WTC11 (cell line): ENCODE data around the gene LGALS8. TPM values are rescaled to one million over a fixed set of nuclear protein-coding genes. Genes with fewer than 3 reads are reported as not detected.

Experiments used
- ATAC-seq: fragments of 200-7000 bp; cut with Tn5 transposase; 2 replicates; pipeline ENCODE4 v1.10.0; 2021; ENCODE audit warnings: mild to moderate bottlenecking, moderate library complexity
- CTCF ChIA-PET: fragments of 300-600 bp; sonication (Branson Sonifier 250); formaldehyde crosslinking; loops from one replicate; lab custom pipeline; 2021; ENCODE audit warnings: antibody characterized with exemption; lab: Charles Lee
- POLR2A ChIA-PET: fragments of 350-600 bp; sonication (Branson Sonifier 250); formaldehyde crosslinking; loops from one replicate; lab custom pipeline; 2021; ENCODE audit warnings: antibody characterized with exemption; lab: Charles Lee
- DNase-seq: peaks from one replicate; pipeline ENCODE4 v3.0.0; 2021; ENCODE audit warnings: low spot score
- H3K27ac Mint-ChIP-seq: 2 replicates; pipeline ENCODE4 v1.8.0; 2021; ENCODE audit warnings: mixed read lengths
- H3K27me3 Mint-ChIP-seq: 2 replicates; pipeline ENCODE4 v1.8.0; 2021; ENCODE audit warnings: low read depth, mild to moderate bottlenecking, moderate library complexity, mixed read lengths
- H3K36me3 Mint-ChIP-seq: 2 replicates; pipeline ENCODE4 v1.8.0; 2021; ENCODE audit warnings: mixed read lengths
- H3K4me1 Mint-ChIP-seq: 2 replicates; pipeline ENCODE4 v1.8.0; 2022; ENCODE audit warnings: mixed read lengths
- H3K4me3 Mint-ChIP-seq: 2 replicates; pipeline ENCODE4 v1.8.0; 2021; ENCODE audit warnings: mild to moderate bottlenecking, moderate library complexity, mixed read lengths
- H3K9me3 Mint-ChIP-seq: 2 replicates; pipeline ENCODE4 v1.8.0; 2021; ENCODE audit warnings: mixed read lengths
- ATF2 ChIP-seq: sonication (generic); formaldehyde crosslinking; IDR thresholded peaks from 2 replicates; pipeline ENCODE4 v1.8.1; 2022; ENCODE audit warnings: low read depth, missing genetic modification reagents, borderline replicate concordance
- FOXJ3 ChIP-seq: sonication (generic); formaldehyde crosslinking; IDR thresholded peaks from 2 replicates; pipeline ENCODE4 v1.9.0; 2021; ENCODE audit warnings: missing genetic modification reagents, mild to moderate bottlenecking, borderline replicate concordance
- FOXK1 ChIP-seq: sonication (generic); formaldehyde crosslinking; IDR thresholded peaks from 2 replicates; pipeline ENCODE4 v1.8.0; 2022; ENCODE audit warnings: mild to moderate bottlenecking, moderate library complexity, missing genetic modification reagents
- FOXP1 ChIP-seq: sonication (generic); formaldehyde crosslinking; IDR thresholded peaks from 2 replicates; pipeline ENCODE4 v1.8.0; 2022; ENCODE audit warnings: missing genetic modification reagents, mild to moderate bottlenecking, moderate library complexity, borderline replicate concordance
- HMGA2 ChIP-seq: fragments of 250-450 bp; sonication (Bioruptor Pico); IDR thresholded peaks from 2 replicates; pipeline ENCODE4 v1.4.0; 2021; ENCODE audit warnings: mild to moderate bottlenecking, moderate library complexity
- MAX ChIP-seq: sonication (generic); formaldehyde crosslinking; IDR thresholded peaks from 2 replicates; pipeline ENCODE4 v1.8.0; 2022; ENCODE audit warnings: mild to moderate bottlenecking, missing genetic modification reagents
- NFATC4 ChIP-seq: fragments of 250-450 bp; sonication (Bioruptor Pico); IDR thresholded peaks from 2 replicates; pipeline ENCODE4 v1.9.0; 2021; ENCODE audit warnings: mild to moderate bottlenecking
- NR1H2 ChIP-seq: sonication (generic); formaldehyde crosslinking; IDR thresholded peaks from 2 replicates; pipeline ENCODE4 v1.9.0; 2021; ENCODE audit warnings: mild to moderate bottlenecking, moderate library complexity, missing genetic modification reagents
- NR3C1 ChIP-seq: sonication (generic); formaldehyde crosslinking; conservative IDR thresholded peaks from 2 replicates; pipeline ENCODE4 v1.8.1; 2023; ENCODE audit warnings: low read depth, mild to moderate bottlenecking, missing genetic modification reagents
- ZBTB21 ChIP-seq: sonication (generic); formaldehyde crosslinking; IDR thresholded peaks from 2 replicates; pipeline ENCODE4 v1.8.1; 2023; ENCODE audit warnings: mild to moderate bottlenecking, missing genetic modification reagents, borderline replicate concordance
- ZNF281 ChIP-seq: sonication (generic); formaldehyde crosslinking; IDR thresholded peaks from 2 replicates; pipeline ENCODE4 v1.8.0; 2023; ENCODE audit warnings: mild to moderate bottlenecking, missing genetic modification reagents
- ZNF396 ChIP-seq: fragments of 250-450 bp; sonication (Bioruptor Pico); IDR thresholded peaks from 2 replicates; pipeline ENCODE4 v1.8.0; 2021; ENCODE audit warnings: mild to moderate bottlenecking, moderate library complexity, borderline replicate concordance
- ZNF512 ChIP-seq: sonication (generic); formaldehyde crosslinking; IDR thresholded peaks from 2 replicates; pipeline ENCODE4 v1.8.1; 2022; ENCODE audit warnings: missing genetic modification reagents, borderline replicate concordance
- ZNF671 ChIP-seq: fragments of 250-450 bp; sonication (Bioruptor Pico); IDR thresholded peaks from 2 replicates; pipeline ENCODE4 v1.8.0; 2021; ENCODE audit warnings: mild to moderate bottlenecking
- total RNA-seq: library from RNA; stranded (reverse); gene quantifications from 3 replicates; pipeline ENCODE4 v1.2.3, GENCODE V29; 2021
- TF ChIP-seq, protein P1 (sequence below): fragments of 250-450 bp; sonication (Bioruptor Pico); IDR thresholded peaks from 2 replicates; pipeline ENCODE4 v1.9.0; 2021; ENCODE audit warnings: moderate library complexity, mild to moderate bottlenecking, inconsistent platforms, borderline replicate concordance
- TF ChIP-seq, protein P2 (sequence below): fragments of 250-450 bp; sonication (Bioruptor Pico); conservative IDR thresholded peaks from 2 replicates; pipeline ENCODE4 v1.9.0; 2021; ENCODE audit warnings: mild to moderate bottlenecking
- TF ChIP-seq, protein P3 (sequence below): sonication (generic); formaldehyde crosslinking; IDR thresholded peaks from 2 replicates; pipeline ENCODE4 v1.8.0; 2022; ENCODE audit warnings: missing genetic modification reagents

The LGALS8 gene
- total RNA-seq, 1 experiment from 2014 or later, result 8.6 TPM

DNA sequence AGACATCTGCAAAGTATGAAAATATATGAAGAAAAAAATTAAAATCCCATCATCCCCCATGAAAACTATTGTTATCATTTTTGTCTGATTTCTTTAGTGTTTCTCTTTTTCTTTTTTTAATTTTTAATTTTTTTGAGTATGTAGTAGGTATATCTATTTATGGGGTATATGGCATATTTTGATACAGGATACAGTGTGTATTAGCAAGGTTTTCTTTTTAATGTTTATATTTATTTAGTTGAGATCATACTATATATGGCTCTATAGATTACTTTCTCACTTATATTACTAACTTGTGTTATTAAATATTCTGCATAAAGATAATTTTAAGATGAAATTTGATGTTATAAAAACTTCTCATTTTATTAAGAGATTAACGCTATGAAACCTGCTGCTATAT is 11.4 kb downstream of the LGALS8 start:
- Mint-ChIP-seq H3K27ac (no peak overlapping the region), H3K27me3 (no peaks in the 10 kb centered on the region), H3K9me3 (no peaks in the 10 kb centered on the region), H3K4me3 (no peak overlapping the region), H3K4me1 (peaks cover 9% of the 10 kb centered on the region), H3K36me3 (peaks cover 3% of the 10 kb centered on the region; the same call in 1 of the 2 replicates)
- DNase-seq (no peak), ATAC-seq (no peak)
- TF ChIP-seq ZNF512 (no peak), ATF2 (no peak), NR1H2 (CRISPR knock-in tag) (no peak), ZNF671 (CRISPR knock-in tag) (no peak), ZNF396 (CRISPR knock-in tag) (no peak), NR3C1 (CRISPR knock-in tag) (no peak), FOXP1 (CRISPR knock-in tag) (no peak), FOXK1 (no peak), ZNF281 (CRISPR knock-in tag) (no peak)
- TF ChIP-seq, protein P1, sequence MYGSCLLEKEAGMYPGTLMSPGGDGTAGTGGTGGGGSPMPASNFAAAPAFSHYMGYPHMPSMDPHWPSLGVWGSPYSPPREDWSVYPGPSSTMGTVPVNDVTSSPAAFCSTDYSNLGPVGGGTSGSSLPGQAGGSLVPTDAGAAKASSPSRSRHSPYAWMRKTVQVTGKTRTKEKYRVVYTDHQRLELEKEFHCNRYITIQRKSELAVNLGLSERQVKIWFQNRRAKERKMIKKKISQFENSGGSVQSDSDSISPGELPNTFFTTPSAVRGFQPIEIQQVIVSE (CRISPR knock-in tag), result no peak
- TF ChIP-seq, protein P2, sequence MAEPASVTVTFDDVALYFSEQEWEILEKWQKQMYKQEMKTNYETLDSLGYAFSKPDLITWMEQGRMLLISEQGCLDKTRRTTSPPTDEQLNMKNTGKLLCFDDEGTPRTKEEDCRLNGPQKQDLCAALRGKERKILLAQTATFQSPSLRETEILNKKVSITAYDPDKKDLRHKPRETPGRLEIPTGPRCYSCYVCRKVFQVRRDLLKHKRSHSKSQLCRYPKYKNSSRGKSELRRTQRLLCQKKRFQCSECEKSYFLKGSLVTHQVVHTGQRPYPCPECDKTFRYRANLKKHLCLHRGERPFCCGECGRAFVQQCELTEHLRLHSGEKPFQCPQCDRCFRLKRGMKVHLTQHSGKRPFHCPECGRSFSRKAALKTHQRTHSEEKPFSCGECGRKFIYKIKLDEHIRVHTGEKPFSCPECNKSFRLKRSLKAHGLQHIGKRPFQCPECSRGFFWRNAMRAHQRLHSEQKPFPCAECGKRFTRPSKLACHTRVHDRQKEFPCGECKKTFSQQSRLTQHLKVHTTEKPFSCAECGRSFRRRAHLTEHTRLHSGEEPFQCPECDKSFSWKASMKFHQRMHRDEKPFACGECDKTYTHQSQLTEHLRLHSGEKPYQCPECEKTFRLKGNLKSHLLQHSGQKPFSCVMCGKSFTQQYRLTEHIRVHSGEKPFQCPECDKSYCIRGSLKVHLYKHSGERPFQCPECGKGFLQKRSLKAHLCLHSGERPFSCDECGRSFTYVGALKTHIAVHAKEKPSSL (CRISPR knock-in tag), result no peak
- CTCF ChIA-PET, result interaction anchor here (1.0 kb wide), 1 partner anchor 563 kb away, joined by 3 read pairs; no protein-coding TSS in a partner anchor
- POLR2A ChIA-PET, result interaction anchor here (0.7 kb wide), 1 partner anchor 140 kb away, joined by 3 read pairs; no protein-coding TSS in a partner anchor

DNA sequence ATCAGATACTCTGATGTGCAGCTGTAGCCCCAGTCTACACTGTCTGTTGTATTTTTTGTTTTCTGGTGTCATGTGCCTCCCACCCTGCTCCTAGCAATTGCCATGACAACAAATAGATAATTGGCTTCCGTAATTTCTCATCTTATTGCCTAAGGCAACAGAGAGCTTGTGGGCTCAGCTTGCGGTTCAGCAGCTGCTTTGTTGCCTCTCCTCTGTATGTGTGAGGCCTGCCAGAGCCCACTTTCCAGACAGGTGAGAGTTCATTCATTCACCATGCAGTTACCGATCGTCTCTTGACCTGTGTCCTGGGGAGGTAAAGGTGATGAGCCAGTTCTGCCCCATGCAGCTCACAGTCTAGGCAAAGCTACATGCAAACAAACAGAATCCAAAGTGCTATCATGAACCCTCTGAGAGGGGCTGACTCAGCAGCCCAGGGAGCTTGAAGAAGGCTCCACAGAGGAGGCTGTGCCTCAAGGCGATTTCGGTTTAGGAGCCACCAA is 11.9 kb downstream of the LGALS8 start:
- no peak overlapping the region for H3K4me3 Mint-ChIP-seq
- peaks cover 3% of the 10 kb centered on the region; the same call in 1 of the 2 replicates for H3K36me3 Mint-ChIP-seq
- POLR2A ChIA-PET, result no interaction called here
- ATAC-seq (no peak; the same call in 1 of the 2 replicates), DNase-seq (no peak)
- TF ChIP-seq, protein P3, sequence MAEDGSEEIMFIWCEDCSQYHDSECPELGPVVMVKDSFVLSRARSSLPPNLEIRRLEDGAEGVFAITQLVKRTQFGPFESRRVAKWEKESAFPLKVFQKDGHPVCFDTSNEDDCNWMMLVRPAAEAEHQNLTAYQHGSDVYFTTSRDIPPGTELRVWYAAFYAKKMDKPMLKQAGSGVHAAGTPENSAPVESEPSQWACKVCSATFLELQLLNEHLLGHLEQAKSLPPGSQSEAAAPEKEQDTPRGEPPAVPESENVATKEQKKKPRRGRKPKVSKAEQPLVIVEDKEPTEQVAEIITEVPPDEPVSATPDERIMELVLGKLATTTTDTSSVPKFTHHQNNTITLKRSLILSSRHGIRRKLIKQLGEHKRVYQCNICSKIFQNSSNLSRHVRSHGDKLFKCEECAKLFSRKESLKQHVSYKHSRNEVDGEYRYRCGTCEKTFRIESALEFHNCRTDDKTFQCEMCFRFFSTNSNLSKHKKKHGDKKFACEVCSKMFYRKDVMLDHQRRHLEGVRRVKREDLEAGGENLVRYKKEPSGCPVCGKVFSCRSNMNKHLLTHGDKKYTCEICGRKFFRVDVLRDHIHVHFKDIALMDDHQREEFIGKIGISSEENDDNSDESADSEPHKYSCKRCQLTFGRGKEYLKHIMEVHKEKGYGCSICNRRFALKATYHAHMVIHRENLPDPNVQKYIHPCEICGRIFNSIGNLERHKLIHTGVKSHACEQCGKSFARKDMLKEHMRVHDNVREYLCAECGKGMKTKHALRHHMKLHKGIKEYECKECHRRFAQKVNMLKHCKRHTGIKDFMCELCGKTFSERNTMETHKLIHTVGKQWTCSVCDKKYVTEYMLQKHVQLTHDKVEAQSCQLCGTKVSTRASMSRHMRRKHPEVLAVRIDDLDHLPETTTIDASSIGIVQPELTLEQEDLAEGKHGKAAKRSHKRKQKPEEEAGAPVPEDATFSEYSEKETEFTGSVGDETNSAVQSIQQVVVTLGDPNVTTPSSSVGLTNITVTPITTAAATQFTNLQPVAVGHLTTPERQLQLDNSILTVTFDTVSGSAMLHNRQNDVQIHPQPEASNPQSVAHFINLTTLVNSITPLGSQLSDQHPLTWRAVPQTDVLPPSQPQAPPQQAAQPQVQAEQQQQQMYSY (CRISPR knock-in tag), result no peak
- TF ChIP-seq MAX (CRISPR knock-in tag), result no peak
- no peak for TF ChIP-seq HMGA2
- no peak for TF ChIP-seq NFATC4 (CRISPR knock-in tag)
- TF ChIP-seq ZBTB21 (CRISPR knock-in tag), result no peak
- no peak for TF ChIP-seq FOXJ3 (CRISPR knock-in tag)
- no peaks in the 10 kb centered on the region for H3K27me3 Mint-ChIP-seq
- peaks cover 9% of the 10 kb centered on the region for H3K4me1 Mint-ChIP-seq
- CTCF ChIA-PET, result no interaction called here
- no peaks in the 10 kb centered on the region for H3K9me3 Mint-ChIP-seq
- no peak overlapping the region for H3K27ac Mint-ChIP-seq
